Measurements from ENCODE around the gene UQCR10.

UQCR10 gene

DNA sequence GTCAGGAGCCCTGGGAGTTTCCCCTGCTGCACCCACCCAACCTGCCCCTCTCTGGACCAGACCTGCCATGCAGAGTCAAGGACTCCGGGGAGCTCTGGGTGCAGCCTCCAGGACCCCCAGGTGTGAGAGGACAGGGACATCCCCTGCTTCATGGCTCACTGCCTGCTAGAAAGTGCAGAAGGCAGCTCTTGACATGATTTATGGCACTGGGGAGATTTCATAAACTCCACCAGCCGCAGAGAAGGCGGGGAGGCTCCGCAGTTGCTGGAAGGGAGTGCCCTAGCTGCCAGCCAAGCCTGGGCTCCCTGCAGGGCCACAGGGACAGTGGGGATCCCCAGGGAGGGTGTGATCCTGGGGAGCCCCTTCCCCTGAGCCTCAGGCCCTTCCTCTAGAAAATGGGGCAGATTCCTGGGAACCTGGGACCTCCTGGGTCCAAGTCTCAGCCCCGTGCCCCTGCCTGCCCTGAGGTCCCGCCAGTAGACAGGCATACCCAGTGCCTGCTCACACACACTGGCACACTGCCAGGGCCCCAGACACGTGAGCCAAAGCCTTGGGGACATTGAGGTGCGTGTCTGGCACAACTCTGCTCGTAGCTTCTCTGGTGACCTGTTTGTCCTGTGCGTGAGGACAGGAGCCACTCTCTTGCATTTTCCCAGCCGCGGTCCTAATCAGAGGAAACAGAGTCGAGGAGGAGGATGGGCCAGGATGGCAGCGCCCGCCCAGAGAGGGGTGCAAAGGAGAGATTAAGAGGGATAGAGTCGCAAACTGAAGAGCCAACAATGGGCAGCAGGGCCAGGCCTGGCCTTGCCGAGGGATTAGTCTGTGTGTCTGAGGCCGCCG lies 33.6 kb upstream of the UQCR10 start:
- Histone ChIP-seq H3K36me3 (peaks cover 0 to 35% (median 4%) of the 10 kb centered on the region in 11 experiments; a peak in 9 of 22 replicates), H3K4me2 (peak overlapping the region; percentile 7 to 83 (median 71); a peak in 20 of 22 replicates), H3K27ac (peak overlapping the region in 4 of 11 experiments; percentile 2 to 45 (median 26); a peak in 5 of 22 replicates), H4K20me1 (peaks cover 0 to 45% (median 10%) of the 10 kb centered on the region in 11 experiments; a peak in 6 of 22 replicates), H3K4me1 (peaks cover 18 to 53% (median 48%) of the 10 kb centered on the region in 10 experiments), H3K9me3 (replicated peaks in 1 of 11) (no peaks in the 10 kb centered on the region), H3K9ac (peak overlapping the region in 5 of 11 experiments; percentile 1 to 60 (median 32); a peak in 8 of 22 replicates), H3K4me3 (no peak overlapping the region; a peak in 1 of 20 replicates), H3K27me3 (peaks cover 0 to 14% (median 0%) of the 10 kb centered on the region in 11 experiments; a peak in 7 of 22 replicates)
- TF ChIP-seq Cebpa-rat (IDR thresholded peaks at IDR 0.05): no peak

DNA sequence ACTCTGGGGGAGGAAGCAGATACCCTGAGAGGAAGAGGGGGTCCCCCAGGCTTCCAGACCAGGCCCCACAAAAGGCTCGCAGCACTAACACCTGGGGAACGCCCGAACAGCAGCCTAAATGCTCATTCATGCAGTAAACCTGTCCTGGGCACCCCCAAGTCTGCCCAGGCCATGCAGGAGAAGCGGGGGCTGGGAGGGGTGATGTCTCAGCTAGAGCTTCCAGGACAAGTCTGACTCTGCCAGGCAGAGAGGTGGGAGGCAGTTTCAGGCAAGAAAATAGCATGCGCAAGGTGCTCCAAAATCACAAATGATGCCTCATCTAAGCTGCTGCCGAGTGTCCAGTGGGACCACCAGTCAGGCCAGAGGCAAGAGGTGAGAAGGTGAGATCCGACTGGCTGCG lies 32.8 kb upstream of the UQCR10 start:
- no peak overlapping the region; a peak in 1 of 20 replicates for H3K4me3 ChIP-seq
- no peak for TF ChIP-seq Cebpa-rat (IDR thresholded peaks at IDR 0.05)
- H3K27me3 ChIP-seq: peaks cover 0 to 14% (median 0%) of the 10 kb centered on the region in 11 experiments; a peak in 7 of 22 replicates
- H3K9me3 ChIP-seq (replicated peaks in 1 of 11): no peaks in the 10 kb centered on the region
- H3K4me1 ChIP-seq: peaks cover 24 to 61% (median 56%) of the 10 kb centered on the region in 10 experiments
- peak overlapping the region in 4 of 11 experiments; percentile 30 to 60 (median 36); a peak in 8 of 22 replicates for H3K9ac ChIP-seq
- peaks cover 0 to 42% (median 10%) of the 10 kb centered on the region in 11 experiments; a peak in 6 of 22 replicates for H4K20me1 ChIP-seq
- peak overlapping the region in 2 of 11 experiments; percentile 33 to 45; a peak in 3 of 22 replicates for H3K27ac ChIP-seq
- peak overlapping the region; percentile 7 to 83 (median 71); a peak in 20 of 22 replicates for H3K4me2 ChIP-seq
- peaks cover 4 to 42% (median 9%) of the 10 kb centered on the region in 11 experiments; a peak in 17 of 22 replicates for H3K36me3 ChIP-seq

DNA sequence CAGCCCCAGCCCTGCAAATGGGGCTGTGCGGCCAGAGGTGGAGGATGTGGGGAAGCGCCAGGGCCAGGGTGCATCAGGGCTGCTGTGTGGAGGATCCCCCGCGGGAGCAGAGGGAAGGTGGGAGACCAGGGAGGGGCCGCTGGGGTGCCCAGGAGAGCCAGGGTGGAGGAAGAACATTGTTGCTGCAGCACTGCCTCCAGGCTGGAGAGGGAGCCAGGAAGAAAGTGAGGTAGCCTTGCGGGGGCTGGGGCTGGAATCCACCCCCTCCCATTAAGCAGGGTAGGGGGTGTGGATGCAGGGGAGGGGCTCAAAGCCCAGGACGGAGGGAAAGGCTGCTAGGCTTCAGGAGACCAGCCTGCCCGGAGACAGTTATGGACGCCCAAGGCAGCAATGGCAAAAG lies 32.3 kb upstream of the UQCR10 start:
- no peak for TF ChIP-seq Cebpa-rat (IDR thresholded peaks at IDR 0.05)
- Histone ChIP-seq H3K4me1 (peaks cover 24 to 66% (median 60%) of the 10 kb centered on the region in 10 experiments), H3K4me2 (peak overlapping the region in 9 of 11 experiments; percentile 40 to 83 (median 75); a peak in 19 of 22 replicates), H3K9me3 (replicated peaks in 1 of 11) (no peaks in the 10 kb centered on the region), H3K9ac (peak overlapping the region in 3 of 11 experiments; percentile 38 to 60 (median 39); a peak in 5 of 22 replicates), H3K4me3 (no peak overlapping the region), H3K36me3 (peaks cover 6 to 46% (median 14%) of the 10 kb centered on the region in 11 experiments; a peak in 17 of 22 replicates), H3K27me3 (peaks cover 0 to 14% (median 0%) of the 10 kb centered on the region in 11 experiments; a peak in 7 of 22 replicates), H3K27ac (no peak overlapping the region), H4K20me1 (peaks cover 0 to 42% (median 10%) of the 10 kb centered on the region in 11 experiments; a peak in 6 of 22 replicates)

DNA sequence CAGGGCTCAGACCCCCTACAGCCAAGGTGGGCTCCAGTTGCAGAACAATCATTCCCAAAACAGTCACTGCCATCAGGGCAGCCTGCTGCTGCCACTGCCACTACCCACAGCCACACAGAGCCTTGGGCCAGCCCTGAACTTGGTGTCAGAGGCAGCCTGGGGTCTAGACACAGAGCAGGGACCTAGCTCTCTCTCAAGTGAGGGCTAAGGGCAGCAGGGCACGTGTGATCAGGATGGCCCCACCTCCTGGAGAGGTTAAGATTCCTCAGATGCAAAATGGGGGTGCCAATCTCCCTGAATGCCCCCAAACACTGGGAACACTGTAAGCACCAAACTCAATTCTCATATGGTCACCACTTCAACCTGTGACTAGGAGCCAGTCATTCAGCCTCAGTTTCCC lies 31.8 kb upstream of the UQCR10 start:
- Histone ChIP-seq H3K4me1 (peaks cover 24 to 70% (median 62%) of the 10 kb centered on the region in 10 experiments), H3K27ac (no peak overlapping the region), H3K27me3 (peaks cover 0 to 14% (median 0%) of the 10 kb centered on the region in 11 experiments; a peak in 7 of 22 replicates), H3K9me3 (replicated peaks in 1 of 11) (no peaks in the 10 kb centered on the region), H3K4me3 (no peak overlapping the region), H3K9ac (peak overlapping the region in 1 of 11 experiments; percentile 38; a peak in 2 of 22 replicates), H3K36me3 (peaks cover 12 to 52% (median 19%) of the 10 kb centered on the region in 11 experiments; a peak in 19 of 22 replicates), H4K20me1 (peaks cover 0 to 42% (median 10%) of the 10 kb centered on the region in 11 experiments; a peak in 6 of 22 replicates), H3K4me2 (peak overlapping the region in 9 of 11 experiments; percentile 40 to 83 (median 75); a peak in 15 of 22 replicates)
- TF ChIP-seq Cebpa-rat (IDR thresholded peaks at IDR 0.05): no peak

DNA sequence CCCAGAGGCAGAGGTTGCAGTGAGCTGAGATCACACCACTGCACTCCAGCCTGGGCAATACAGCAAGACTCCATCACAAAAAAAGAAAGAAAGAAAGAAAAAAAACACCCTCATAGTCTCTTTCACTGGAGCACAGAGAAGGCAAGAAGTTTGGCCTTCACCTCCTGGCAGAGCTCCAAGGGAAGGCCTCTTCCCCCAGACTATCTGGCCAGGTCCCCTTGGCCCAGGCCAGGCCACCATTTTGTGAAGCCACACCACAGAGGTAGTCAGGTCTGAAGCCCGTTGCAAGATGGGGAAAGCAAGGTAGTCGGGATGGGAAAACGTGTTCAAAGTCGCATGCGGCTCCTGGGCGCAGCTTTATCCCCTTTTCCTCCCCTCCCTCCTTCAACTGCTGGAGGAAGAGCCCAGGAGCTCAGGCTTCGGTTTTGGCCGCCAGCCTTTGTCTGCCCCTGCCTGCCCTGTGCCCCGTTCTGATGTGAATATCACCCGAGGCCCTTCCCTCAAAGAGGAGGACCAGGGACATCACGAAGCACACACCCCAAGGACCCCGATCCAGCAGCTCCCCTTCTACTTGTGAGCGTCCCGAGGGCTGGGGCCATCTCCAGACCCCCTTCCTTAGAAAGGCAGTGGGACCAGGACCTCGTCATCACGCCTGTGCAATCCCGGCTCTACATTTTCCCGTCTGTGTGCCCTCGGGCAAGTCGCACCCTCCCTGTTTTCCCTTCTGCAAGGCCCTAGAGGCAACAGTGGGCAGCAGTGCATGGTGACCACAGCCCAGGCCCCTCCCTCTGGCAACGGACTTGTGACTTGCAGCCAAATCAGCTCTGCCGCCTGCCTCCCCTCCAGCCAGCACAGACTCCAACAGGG lies 29.7 kb upstream of the UQCR10 start:
- Histone ChIP-seq H4K20me1 (peaks cover 0 to 33% (median 10%) of the 10 kb centered on the region in 11 experiments; a peak in 6 of 22 replicates), H3K9me3 (replicated peaks in 1 of 11) (no peaks in the 10 kb centered on the region), H3K27me3 (peaks cover 0 to 14% (median 0%) of the 10 kb centered on the region in 11 experiments; a peak in 7 of 22 replicates), H3K4me1 (peaks cover 26 to 89% (median 75%) of the 10 kb centered on the region in 10 experiments), H3K4me3 (peak overlapping the region in 5 of 10 experiments; percentile 27 to 51 (median 41); a peak in 7 of 20 replicates), H3K27ac (peak overlapping the region in 8 of 11 experiments; percentile 60 to 88 (median 76); a peak in 17 of 22 replicates), H3K4me2 (peak overlapping the region; percentile 39 to 98 (median 87)), H3K9ac (peak overlapping the region; percentile 38 to 81 (median 63); a peak in 20 of 22 replicates), H3K36me3 (peaks cover 18 to 58% (median 34%) of the 10 kb centered on the region in 11 experiments; a peak in 21 of 22 replicates)
- no peak for TF ChIP-seq Cebpa-rat (IDR thresholded peaks at IDR 0.05)

DNA sequence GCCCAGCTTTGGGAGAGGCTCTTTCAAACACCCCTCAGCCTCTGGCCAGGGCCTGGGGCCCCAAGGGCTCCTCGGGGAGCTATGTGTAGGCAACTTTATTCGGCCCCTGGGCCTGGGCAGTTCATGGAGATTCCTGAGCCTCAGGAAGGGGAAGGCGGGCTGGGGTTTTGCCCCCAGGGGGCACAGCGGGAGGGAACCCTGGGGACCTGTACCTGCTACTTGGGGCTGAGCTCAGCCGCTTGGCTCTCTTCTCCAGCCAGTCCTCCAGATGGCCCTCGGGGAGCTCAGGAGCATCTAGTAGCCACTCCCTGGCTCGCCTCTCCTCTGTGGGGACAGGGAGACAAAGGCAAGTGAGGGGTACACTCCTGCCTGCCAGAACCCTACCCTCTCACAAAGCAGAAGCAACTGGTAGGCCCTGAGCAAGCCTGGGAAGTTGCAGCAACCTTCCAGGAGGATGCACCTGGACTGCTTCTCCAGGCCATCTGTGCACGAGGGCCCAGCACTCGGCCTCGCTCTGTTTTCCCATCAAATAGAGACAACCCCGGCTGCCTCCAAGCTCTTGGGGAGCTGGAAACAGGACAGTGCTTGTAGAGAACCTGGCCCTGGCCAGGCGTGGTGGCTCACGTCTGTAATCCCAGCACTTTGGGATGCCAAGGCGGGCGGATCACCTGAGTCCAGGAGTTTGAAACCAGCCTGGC lies 28.9 kb upstream of the UQCR10 start:
- Histone ChIP-seq H3K27ac (peak overlapping the region in 8 of 11 experiments; percentile 60 to 88 (median 76); a peak in 17 of 22 replicates), H3K36me3 (peaks cover 18 to 56% (median 34%) of the 10 kb centered on the region in 11 experiments; a peak in 21 of 22 replicates), H4K20me1 (peaks cover 0 to 28% (median 5%) of the 10 kb centered on the region in 11 experiments; a peak in 5 of 22 replicates), H3K4me3 (peak overlapping the region in 6 of 10 experiments; percentile 14 to 51 (median 36); a peak in 8 of 20 replicates), H3K4me2 (peak overlapping the region; percentile 39 to 98 (median 87)), H3K27me3 (peaks cover 0 to 14% (median 0%) of the 10 kb centered on the region in 11 experiments; a peak in 7 of 22 replicates), H3K4me1 (peaks cover 29 to 91% (median 77%) of the 10 kb centered on the region in 10 experiments), H3K9ac (peak overlapping the region; percentile 38 to 81 (median 63); a peak in 20 of 22 replicates), H3K9me3 (replicated peaks in 1 of 11) (no peaks in the 10 kb centered on the region)
- peak in 2 of 11 experiments; percentile 36 to 45; a peak in 2 of 22 replicates for TF ChIP-seq Cebpa-rat (IDR thresholded peaks at IDR 0.05)

GRCh38 chr22:29739346-29739875 lies 27.8 kb upstream of the UQCR10 start:
- Histone ChIP-seq H3K27ac (peak overlapping the region in 6 of 11 experiments; percentile 69 to 88 (median 82); a peak in 12 of 22 replicates), H3K9me3 (replicated peaks in 1 of 11) (no peaks in the 10 kb centered on the region), H3K9ac (peak overlapping the region in 3 of 11 experiments; percentile 3 to 78 (median 19); a peak in 3 of 22 replicates), H3K36me3 (peaks cover 18 to 57% (median 35%) of the 10 kb centered on the region in 11 experiments; a peak in 21 of 22 replicates), H3K27me3 (peaks cover 0 to 9% (median 0%) of the 10 kb centered on the region in 11 experiments; a peak in 5 of 22 replicates), H3K4me1 (peaks cover 23 to 83% (median 68%) of the 10 kb centered on the region in 10 experiments), H3K4me3 (no peak overlapping the region), H4K20me1 (peaks cover 0 to 16% (median 0%) of the 10 kb centered on the region in 11 experiments; a peak in 4 of 22 replicates), H3K4me2 (peak overlapping the region in 8 of 11 experiments; percentile 76 to 98 (median 92); a peak in 16 of 22 replicates)
- no peak for TF ChIP-seq Cebpa-rat (IDR thresholded peaks at IDR 0.05)
